22Rv1 (cell line): ENCODE data around the gene SLC2A1.

Experiments used
- ZFX ChIP-seq: fragments of 450-650 bp; IDR thresholded peaks from 2 replicates; pipeline ENCODE4 v1.6.1; 2017; ENCODE audit warnings: antibody characterized with exemption, borderline replicate concordance
- TF ChIP-seq, protein P1 (sequence below): fragments of 450-650 bp; IDR thresholded peaks from 2 replicates; pipeline ENCODE4 v1.5.1; 2017; ENCODE audit warnings: mild to moderate bottlenecking

DNA sequence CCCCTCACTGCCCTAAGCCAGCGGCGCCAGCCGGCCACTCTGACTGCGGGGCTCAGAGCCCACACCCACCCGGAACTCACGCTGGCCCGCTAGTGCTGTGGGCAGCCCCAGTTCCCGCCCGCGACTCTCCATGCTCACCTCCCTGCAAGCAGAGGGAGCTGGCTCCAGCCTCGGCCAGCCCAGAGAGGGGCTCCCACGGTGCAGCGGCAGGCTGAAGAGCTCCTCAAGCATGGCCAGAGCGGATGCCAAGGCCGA, 41.5 kb downstream of the SLC2A1 start:
- TF ChIP-seq, protein P1, sequence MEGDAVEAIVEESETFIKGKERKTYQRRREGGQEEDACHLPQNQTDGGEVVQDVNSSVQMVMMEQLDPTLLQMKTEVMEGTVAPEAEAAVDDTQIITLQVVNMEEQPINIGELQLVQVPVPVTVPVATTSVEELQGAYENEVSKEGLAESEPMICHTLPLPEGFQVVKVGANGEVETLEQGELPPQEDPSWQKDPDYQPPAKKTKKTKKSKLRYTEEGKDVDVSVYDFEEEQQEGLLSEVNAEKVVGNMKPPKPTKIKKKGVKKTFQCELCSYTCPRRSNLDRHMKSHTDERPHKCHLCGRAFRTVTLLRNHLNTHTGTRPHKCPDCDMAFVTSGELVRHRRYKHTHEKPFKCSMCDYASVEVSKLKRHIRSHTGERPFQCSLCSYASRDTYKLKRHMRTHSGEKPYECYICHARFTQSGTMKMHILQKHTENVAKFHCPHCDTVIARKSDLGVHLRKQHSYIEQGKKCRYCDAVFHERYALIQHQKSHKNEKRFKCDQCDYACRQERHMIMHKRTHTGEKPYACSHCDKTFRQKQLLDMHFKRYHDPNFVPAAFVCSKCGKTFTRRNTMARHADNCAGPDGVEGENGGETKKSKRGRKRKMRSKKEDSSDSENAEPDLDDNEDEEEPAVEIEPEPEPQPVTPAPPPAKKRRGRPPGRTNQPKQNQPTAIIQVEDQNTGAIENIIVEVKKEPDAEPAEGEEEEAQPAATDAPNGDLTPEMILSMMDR: no peak
- no peak for TF ChIP-seq ZFX
